ENCODE measurements around the gene ADISSP.

ADISSP gene

GRCh38 chr20:3760655-3761348 is 6.8 kb downstream of the ADISSP start:
- intact Hi-C loops (cut with DNase I; ENCODE audit: low total_unique reads) = no loop called here
- Histone ChIP-seq H3K9me3 (no peaks in the 10 kb centered on the region), H3K27ac (no peak overlapping the region), H3K27me3 (no peaks in the 10 kb centered on the region), H3K4me3 (no peak overlapping the region), H3K36me3 (peaks cover 0 to 14% (median 6%) of the 10 kb centered on the region in 3 donors), H3K4me1 (no peaks in the 10 kb centered on the region)
- DNase-seq = no peak
- TF ChIP-seq, protein P1, sequence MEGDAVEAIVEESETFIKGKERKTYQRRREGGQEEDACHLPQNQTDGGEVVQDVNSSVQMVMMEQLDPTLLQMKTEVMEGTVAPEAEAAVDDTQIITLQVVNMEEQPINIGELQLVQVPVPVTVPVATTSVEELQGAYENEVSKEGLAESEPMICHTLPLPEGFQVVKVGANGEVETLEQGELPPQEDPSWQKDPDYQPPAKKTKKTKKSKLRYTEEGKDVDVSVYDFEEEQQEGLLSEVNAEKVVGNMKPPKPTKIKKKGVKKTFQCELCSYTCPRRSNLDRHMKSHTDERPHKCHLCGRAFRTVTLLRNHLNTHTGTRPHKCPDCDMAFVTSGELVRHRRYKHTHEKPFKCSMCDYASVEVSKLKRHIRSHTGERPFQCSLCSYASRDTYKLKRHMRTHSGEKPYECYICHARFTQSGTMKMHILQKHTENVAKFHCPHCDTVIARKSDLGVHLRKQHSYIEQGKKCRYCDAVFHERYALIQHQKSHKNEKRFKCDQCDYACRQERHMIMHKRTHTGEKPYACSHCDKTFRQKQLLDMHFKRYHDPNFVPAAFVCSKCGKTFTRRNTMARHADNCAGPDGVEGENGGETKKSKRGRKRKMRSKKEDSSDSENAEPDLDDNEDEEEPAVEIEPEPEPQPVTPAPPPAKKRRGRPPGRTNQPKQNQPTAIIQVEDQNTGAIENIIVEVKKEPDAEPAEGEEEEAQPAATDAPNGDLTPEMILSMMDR (IDR thresholded peaks at IDR 0.05) = no peak

DNA sequence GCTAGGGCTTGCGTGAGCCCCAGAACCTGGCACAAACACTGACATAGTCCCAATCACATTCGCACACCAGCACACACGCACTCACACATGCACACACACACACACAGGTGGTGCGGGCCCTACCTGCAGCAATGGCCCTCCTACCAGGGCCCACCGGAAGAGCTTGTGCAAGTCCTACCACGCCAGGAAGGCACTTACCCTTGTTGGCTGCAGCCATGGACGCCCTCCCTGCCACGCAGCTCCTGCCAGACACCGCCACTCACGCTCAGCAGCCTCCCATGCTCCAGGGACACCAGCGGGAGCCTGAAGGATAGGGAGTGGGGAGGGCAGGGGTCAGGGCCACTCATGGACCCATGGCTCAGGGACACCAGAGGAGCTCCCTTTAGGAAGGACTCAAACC is 7.7 kb downstream of the ADISSP start:
- H3K4me3 ChIP-seq = no peak overlapping the region
- no peaks in the 10 kb centered on the region for H3K27me3 ChIP-seq
- H3K27ac ChIP-seq = no peak overlapping the region
- TF ChIP-seq, protein P1 (IDR thresholded peaks at IDR 0.05) = no peak
- no peaks in the 10 kb centered on the region for H3K4me1 ChIP-seq
- intact Hi-C loops (cut with DNase I; ENCODE audit: low total_unique reads) = no loop called here
- no peak for DNase-seq
- peaks cover 0 to 14% (median 6%) of the 10 kb centered on the region in 3 donors for H3K36me3 ChIP-seq
- H3K9me3 ChIP-seq = no peaks in the 10 kb centered on the region

DNA sequence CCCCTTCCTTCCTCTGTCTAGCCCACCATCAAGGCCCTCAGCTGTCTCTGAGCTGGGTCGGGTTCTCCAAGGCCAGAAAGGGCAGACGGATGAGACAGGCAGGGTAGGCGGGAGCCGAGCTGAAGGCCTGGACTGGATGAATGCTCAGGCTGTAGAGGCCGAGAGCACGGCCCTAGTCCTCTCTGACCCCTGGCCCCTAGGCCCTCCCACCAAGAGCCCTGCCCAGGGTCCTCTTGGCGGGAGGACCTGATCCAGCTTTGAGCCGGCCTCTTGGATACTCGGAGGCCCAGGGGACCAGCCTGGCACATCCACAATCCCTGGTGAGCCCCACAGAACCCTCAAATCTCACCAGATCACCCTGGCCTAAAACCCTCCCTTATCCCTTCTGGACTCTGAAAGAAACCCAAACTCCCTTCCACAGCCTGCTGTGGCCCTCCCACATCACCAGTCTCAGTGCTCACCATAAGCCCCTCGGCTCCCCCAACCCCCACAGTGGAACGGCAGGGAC is 8.2 kb downstream of the ADISSP start:
- Histone ChIP-seq H3K4me3 (no peak overlapping the region), H3K27ac (no peak overlapping the region)
- intact Hi-C loops (cut with DNase I; ENCODE audit: low total_unique reads) = no loop called here

GRCh38 chr20:3758566-3758965 is 9.0 kb downstream of the ADISSP start:
- Histone ChIP-seq H3K4me1 (no peaks in the 10 kb centered on the region), H3K9me3 (no peaks in the 10 kb centered on the region), H3K27ac (no peak overlapping the region), H3K36me3 (peaks cover 0 to 22% (median 6%) of the 10 kb centered on the region in 3 donors), H3K27me3 (no peaks in the 10 kb centered on the region), H3K4me3 (no peak overlapping the region)
- intact Hi-C loops (cut with DNase I; ENCODE audit: low total_unique reads) = no loop called here
- TF ChIP-seq, protein P1 (IDR thresholded peaks at IDR 0.05) = no peak
- DNase-seq = no peak

More for the DNA sequence above, 8.2 kb downstream of the ADISSP start:
- Histone ChIP-seq H3K36me3 (peaks cover 0 to 17% (median 6%) of the 10 kb centered on the region in 3 donors), H3K27me3 (no peaks in the 10 kb centered on the region), H3K4me1 (no peaks in the 10 kb centered on the region), H3K9me3 (no peaks in the 10 kb centered on the region)
- TF ChIP-seq, protein P1 (IDR thresholded peaks at IDR 0.05) = no peak
- no peak for DNase-seq

DNA sequence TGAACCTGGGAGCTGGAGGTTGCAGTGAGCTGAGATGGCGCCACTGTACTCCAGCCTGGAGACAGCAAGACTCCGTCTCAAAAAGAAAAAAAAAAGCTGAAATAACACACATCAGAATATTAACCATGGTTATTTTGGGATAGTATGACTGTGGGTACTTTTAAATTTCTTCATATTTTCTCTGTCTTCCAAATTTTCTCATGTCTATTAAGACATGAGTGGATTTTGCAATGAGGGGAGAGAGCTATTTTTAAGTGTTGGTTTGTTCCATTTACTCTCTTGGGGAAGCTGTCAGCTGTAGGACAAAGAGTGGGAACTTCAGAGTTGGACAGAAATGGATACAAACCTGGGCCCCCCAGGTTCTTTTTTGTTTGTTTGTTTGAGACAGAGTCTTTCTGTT is 10.3 kb downstream of the ADISSP start:
- H3K27me3 ChIP-seq = no peaks in the 10 kb centered on the region
- TF ChIP-seq, protein P1 (IDR thresholded peaks at IDR 0.05) = no peak
- H3K36me3 ChIP-seq = peaks cover 0 to 22% (median 6%) of the 10 kb centered on the region in 3 donors
- intact Hi-C loops (cut with DNase I; ENCODE audit: low total_unique reads) = no loop called here
- DNase-seq = no peak
- no peaks in the 10 kb centered on the region for H3K4me1 ChIP-seq
- no peak overlapping the region for H3K4me3 ChIP-seq
- H3K27ac ChIP-seq = no peak overlapping the region
- H3K9me3 ChIP-seq = no peaks in the 10 kb centered on the region
